ENCODE measurements around the gene ARPC4. TPM values are rescaled to one million over a fixed set of nuclear protein-coding genes. Genes with fewer than 3 reads are reported as not detected.
A peak's percentile ranks its signal among the peaks of the same experiment; 100 is the strongest.
"Not testable (repeated sequence)": the region's sequence is repeated elsewhere in the genome, so short reads cannot be mapped to it uniquely, and the experiment has no call there.

Gene ARPC4
- total RNA-seq, 2 donors from 2014 or later: 155 to 192 TPM

DNA sequence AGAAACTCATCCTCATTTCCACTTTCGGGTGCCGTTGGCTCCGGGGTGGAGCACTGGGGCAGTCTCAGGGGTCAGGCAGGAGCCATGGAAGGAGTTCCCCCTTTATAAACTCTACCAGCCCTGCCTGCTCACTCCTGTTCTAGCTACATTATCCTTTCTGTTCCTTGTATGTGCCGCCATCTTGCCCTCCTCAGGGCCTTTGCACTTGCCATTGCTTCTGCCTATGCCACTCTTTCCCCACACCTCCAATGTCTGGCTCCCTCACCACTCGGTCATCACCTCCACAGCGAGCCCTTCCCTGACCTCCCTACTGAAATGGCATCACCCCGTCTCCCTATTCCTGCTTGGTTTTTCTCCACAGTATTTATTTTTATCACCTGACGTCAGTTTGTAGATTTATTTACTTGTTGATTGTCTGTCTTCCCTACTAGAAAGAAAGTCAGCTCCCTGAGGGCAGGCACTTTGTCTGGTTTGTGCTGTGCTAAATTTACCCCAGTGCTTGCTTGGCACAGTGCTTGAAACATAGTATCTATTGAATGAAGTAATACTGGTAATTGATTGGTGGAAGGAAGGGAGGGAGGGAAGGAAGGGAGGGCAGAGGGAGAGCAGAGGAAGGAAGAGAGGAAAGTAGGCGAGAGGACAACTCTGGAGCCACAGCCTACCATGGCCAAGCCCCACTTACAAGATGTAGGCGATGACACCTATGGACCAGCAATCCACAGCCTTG, 31.9 kb upstream of the ARPC4 start:
- Mint-ChIP-seq H3K27ac (peak overlapping the region; percentile 9), H3K4me1 (peaks cover 13% of the 10 kb centered on the region), H3K36me3 (ENCODE audit: low read depth) (peaks cover 8% of the 10 kb centered on the region), H3K4me3 (no peak overlapping the region), H3K27me3 (no peaks in the 10 kb centered on the region)
- no peaks in the 10 kb centered on the region for H3K9me3 ChIP-seq (ENCODE audit: control insufficient read depth, low read length, poor library complexity, severe bottlenecking)
- no peak for ATAC-seq
- DNase-seq: no peak

- no peak for ATAC-seq
- Mint-ChIP-seq H3K27ac (no peak overlapping the region), H3K4me3 (no peak overlapping the region), H3K27me3 (no peaks in the 10 kb centered on the region), H3K36me3 (ENCODE audit: low read depth) (peaks cover 8% of the 10 kb centered on the region), H3K4me1 (peaks cover 12% of the 10 kb centered on the region)
- no peak for DNase-seq
- H3K9me3 ChIP-seq (ENCODE audit: control insufficient read depth, low read length, poor library complexity, severe bottlenecking): no peaks in the 10 kb centered on the region
Measured at GRCh38 chr3:9761919-9762318, 31.0 kb upstream of the ARPC4 start.

DNA sequence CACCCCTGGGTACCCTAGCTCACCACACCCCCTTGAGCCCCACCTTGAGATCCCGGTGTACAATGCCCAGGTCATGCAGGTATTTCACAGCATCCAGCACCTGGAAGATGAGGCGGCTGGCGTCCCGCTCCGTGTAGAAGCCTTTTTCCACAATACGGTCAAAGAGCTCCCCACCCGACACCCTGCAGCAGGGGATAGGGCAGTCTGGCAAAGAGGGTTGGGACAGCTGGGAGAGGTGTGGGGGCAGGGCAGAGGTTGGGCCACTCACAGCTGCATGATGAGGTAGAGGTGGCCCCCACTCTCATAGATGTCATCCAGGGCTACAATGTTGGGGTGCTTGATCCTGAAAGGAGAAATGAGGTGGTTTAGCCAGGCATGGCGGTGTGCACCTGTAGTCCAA, 30.0 kb upstream of the ARPC4 start:
- ATAC-seq (no peak), DNase-seq (no peak)
- H3K4me1 Mint-ChIP-seq: peaks cover 17% of the 10 kb centered on the region
- no peak overlapping the region for H3K27ac Mint-ChIP-seq
- H3K4me3 Mint-ChIP-seq: no peak overlapping the region
- no peaks in the 10 kb centered on the region for H3K27me3 Mint-ChIP-seq
- H3K36me3 Mint-ChIP-seq (ENCODE audit: low read depth): peaks cover 8% of the 10 kb centered on the region
- no peaks in the 10 kb centered on the region for H3K9me3 ChIP-seq (ENCODE audit: control insufficient read depth, low read length, poor library complexity, severe bottlenecking)

- H3K36me3 Mint-ChIP-seq (ENCODE audit: low read depth): peaks cover 3% of the 10 kb centered on the region
- no peaks in the 10 kb centered on the region for H3K9me3 ChIP-seq (ENCODE audit: control insufficient read depth, low read length, poor library complexity, severe bottlenecking)
- DNase-seq: no peak
- no peak for ATAC-seq
- H3K4me3 Mint-ChIP-seq: no peak overlapping the region
- peaks cover 37% of the 10 kb centered on the region for H3K4me1 Mint-ChIP-seq
- no peaks in the 10 kb centered on the region for H3K27me3 Mint-ChIP-seq
- no peak overlapping the region for H3K27ac Mint-ChIP-seq
Measured at GRCh38 chr3:9765865-9766264, 27.0 kb upstream of the ARPC4 start.

DNA sequence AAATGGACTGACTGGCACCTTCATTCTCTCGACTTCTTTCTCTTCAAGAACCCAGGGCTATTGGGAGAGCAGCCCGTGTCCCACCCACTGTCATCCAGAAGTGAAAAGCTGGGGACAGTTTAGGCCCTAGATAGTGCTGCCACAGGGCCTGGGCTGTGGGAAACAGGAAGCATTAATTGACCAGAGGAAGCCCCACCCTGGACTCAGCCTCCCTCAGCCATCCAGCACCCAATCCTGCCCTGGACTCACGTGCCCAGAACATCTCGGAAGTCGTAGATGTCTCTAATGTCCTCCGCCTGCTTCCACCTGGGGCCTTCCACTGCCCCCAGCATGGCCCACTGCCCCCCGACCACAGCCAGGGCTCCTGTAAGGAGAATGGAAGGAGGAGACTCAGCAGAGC, 25.5 kb upstream of the ARPC4 start:
- H3K27ac Mint-ChIP-seq: peak overlapping the region; percentile 86
- ATAC-seq (no peak), DNase-seq (no peak)
- no peaks in the 10 kb centered on the region for H3K27me3 Mint-ChIP-seq
- no peak overlapping the region for H3K4me3 Mint-ChIP-seq
- no peaks in the 10 kb centered on the region for H3K36me3 Mint-ChIP-seq (ENCODE audit: low read depth)
- H3K9me3 ChIP-seq (ENCODE audit: control insufficient read depth, low read length, poor library complexity, severe bottlenecking): no peaks in the 10 kb centered on the region
- H3K4me1 Mint-ChIP-seq: peaks cover 34% of the 10 kb centered on the region

DNA sequence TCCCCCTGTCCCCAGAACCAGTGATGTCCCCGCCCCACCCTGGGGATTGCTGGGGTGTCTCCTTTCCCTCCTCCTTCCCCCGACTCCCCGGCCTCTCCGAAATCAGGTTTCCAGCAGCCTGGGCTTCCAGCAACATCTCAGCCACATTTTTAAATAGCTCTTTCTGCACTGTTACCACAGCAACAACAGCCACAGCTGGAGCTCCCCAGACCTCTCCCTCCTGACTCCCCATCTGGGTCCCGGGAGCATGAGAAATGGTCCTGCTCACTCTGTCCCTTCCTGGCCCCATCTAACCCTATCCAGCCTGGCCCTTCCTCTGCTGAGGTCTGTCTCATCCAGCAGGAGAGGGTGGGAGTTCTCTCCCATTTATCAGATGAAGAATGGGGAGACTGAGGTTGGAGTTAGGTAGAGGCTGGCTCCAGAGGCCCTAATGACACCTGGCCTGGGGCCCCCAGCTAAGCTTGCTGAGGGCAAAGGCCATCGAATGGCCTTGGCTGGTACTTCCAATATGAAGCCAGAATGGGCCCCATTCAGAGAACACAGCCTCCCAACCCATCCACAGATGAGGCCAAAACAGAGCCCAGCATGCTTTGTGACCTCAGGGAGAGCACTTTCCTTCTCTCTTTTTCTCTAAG, 24.6 kb upstream of the ARPC4 start:
- no peaks in the 10 kb centered on the region for H3K36me3 Mint-ChIP-seq (ENCODE audit: low read depth)
- no peaks in the 10 kb centered on the region for H3K9me3 ChIP-seq (ENCODE audit: control insufficient read depth, low read length, poor library complexity, severe bottlenecking)
- H3K4me1 Mint-ChIP-seq: peaks cover 34% of the 10 kb centered on the region
- no peak for DNase-seq
- H3K4me3 Mint-ChIP-seq: no peak overlapping the region
- ATAC-seq: no peak
- peak overlapping the region; percentile 79 for H3K27ac Mint-ChIP-seq
- no peaks in the 10 kb centered on the region for H3K27me3 Mint-ChIP-seq

DNA sequence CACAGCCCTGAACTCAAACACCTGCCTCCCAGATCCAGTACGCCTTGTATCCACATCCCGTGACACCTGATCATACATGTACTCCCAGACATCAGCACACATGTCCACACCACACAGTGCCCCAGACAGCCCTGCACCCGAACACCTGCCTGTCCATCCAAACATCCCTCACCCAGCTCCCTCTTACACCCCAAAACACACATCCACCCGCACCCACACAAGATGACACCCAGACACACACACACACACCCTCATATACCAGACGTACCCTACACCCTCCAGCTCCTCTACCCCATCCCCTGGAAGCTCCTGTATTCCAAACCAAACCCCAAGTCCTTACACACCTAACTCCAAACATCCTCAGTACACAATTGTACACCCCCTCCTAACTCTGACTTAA, 23.9 kb upstream of the ARPC4 start:
- Mint-ChIP-seq H3K27me3 (no peaks in the 10 kb centered on the region), H3K4me3 (peak overlapping the region; percentile 86), H3K27ac (peak overlapping the region; percentile 79), H3K36me3 (ENCODE audit: low read depth) (no peaks in the 10 kb centered on the region), H3K4me1 (peaks cover 34% of the 10 kb centered on the region)
- ATAC-seq (no peak), DNase-seq (no peak)
- H3K9me3 ChIP-seq (ENCODE audit: control insufficient read depth, low read length, poor library complexity, severe bottlenecking): no peaks in the 10 kb centered on the region

DNA sequence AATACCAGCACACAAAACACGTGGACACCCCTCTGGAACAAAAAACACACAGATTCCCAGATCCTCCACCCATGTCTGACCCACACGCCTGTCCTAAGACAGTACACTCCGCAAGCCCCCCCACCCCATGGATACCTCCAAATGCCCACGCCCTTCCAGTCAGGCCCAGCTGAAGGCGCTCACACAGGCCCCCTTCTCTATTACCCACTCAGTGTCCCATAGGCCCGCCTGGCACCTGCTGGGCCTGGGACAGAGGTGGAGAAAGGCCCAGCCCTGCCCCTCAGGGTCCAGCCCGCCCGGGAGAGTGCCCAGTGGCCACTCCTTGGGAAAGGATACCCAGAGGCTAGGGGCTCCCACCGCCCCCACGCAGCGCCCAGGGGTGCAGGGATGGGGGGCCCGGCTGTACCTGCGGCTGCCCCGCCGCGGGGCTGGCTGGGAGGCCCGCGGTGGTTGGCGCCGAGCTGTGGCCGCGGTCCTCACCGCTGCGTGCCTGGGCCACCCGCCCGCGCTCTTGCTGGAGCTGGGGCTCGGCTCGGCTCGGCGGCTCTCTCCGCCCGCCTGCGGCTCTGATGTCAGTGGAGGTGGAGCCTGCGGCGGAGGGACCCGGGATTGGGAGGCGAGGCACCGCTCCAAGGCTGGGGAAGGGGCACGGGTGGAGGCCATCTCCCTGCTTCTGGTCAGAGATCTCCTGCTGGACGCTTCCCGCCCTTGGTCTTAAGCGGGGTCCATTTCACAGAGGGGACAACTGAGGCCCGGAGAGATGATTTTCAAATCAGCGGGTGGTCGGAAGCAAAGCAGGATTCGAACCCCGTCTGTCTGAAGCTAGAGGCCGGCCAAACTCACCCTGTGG, 23.2 kb upstream of the ARPC4 start, which contains the start of gene CAMK1:
CAMK1 (minus strand) TSS at position 522 of the 850 bp plus-strand sequence. CDS start 2,198 bp downstream, outside the sequence.
- DNase-seq: peak; percentile 39 to 46 (median 44)
- Mint-ChIP-seq H3K36me3 (ENCODE audit: low read depth) (no peaks in the 10 kb centered on the region), H3K27ac (peak within 1 kb of the TSS; percentile 79), H3K4me1 (peaks cover 34% of the 10 kb centered on the region), H3K27me3 (no peaks in the 10 kb centered on the region), H3K4me3 (peak within 1 kb of the TSS; percentile 86)
- no peaks in the 10 kb centered on the region for H3K9me3 ChIP-seq (ENCODE audit: control insufficient read depth, low read length, poor library complexity, severe bottlenecking)
- ATAC-seq: peak; percentile 98

- H3K27me3 Mint-ChIP-seq: no peaks in the 10 kb centered on the region
- H3K4me3 Mint-ChIP-seq: peak overlapping the region; percentile 69
- peaks cover 36% of the 10 kb centered on the region for H3K4me1 Mint-ChIP-seq
- H3K27ac Mint-ChIP-seq: no peak overlapping the region
- DNase-seq (no peak), ATAC-seq (no peak)
- no peaks in the 10 kb centered on the region for H3K36me3 Mint-ChIP-seq (ENCODE audit: low read depth)
- H3K9me3 ChIP-seq (ENCODE audit: control insufficient read depth, low read length, poor library complexity, severe bottlenecking): no peaks in the 10 kb centered on the region
Measured at GRCh38 chr3:9770276-9770812, 22.5 kb upstream of the ARPC4 start.

DNA sequence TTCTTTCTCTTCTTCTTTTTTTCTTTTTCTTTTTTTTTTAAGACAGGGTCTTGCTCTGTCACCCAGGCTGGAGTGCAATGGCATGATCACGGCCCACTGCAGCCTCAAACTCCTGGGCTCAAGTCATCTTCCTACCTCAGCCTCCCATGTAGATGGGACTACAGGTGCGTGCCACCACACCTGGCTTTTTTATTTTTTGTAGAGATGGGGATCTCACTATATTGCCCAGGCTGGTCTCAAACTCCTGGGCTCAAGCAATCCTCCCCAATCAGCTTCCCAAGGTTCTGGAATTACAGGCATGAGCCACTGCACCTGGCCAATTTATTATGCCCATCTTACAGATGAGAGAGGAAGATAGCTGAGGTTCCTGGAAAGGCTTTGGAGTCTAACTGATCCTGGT, 21.9 kb upstream of the ARPC4 start:
- peaks cover 37% of the 10 kb centered on the region for H3K4me1 Mint-ChIP-seq
- not testable (repeated sequence) for ATAC-seq; H3K9me3 ChIP-seq (ENCODE audit: control insufficient read depth, low read length, poor library complexity, severe bottlenecking); DNase-seq; H3K36me3 Mint-ChIP-seq (ENCODE audit: low read depth); H3K27me3 Mint-ChIP-seq; H3K27ac Mint-ChIP-seq
- peak overlapping the region; percentile 69 for H3K4me3 Mint-ChIP-seq

GRCh38 chr3:9776896-9777693, 15.8 kb upstream of the ARPC4 start:
- no peak overlapping the region for H3K4me3 Mint-ChIP-seq
- DNase-seq (no peak), ATAC-seq (no peak)

GRCh38 chr3:9777694-9778021, 15.2 kb upstream of the ARPC4 start:
- Mint-ChIP-seq H3K27me3 (no peaks in the 10 kb centered on the region), H3K27ac (no peak overlapping the region), H3K36me3 (ENCODE audit: low read depth) (no peaks in the 10 kb centered on the region), H3K4me3 (no peak overlapping the region), H3K4me1 (peaks cover 37% of the 10 kb centered on the region)
- ATAC-seq (no peak), DNase-seq (no peak)
- H3K9me3 ChIP-seq (ENCODE audit: control insufficient read depth, low read length, poor library complexity, severe bottlenecking): no peaks in the 10 kb centered on the region

More at GRCh38 chr3:9776896-9777693, 15.8 kb upstream of the ARPC4 start:
- Mint-ChIP-seq H3K36me3 (ENCODE audit: low read depth) (no peaks in the 10 kb centered on the region), H3K27ac (no peak overlapping the region), H3K27me3 (no peaks in the 10 kb centered on the region), H3K4me1 (peaks cover 36% of the 10 kb centered on the region)
- H3K9me3 ChIP-seq (ENCODE audit: control insufficient read depth, low read length, poor library complexity, severe bottlenecking): no peaks in the 10 kb centered on the region

All from T-helper 17 cell (primary cell).